ENCODE data around the gene KIF21A. TPM values are rescaled to one million over a fixed set of nuclear protein-coding genes. Genes with fewer than 3 reads are reported as not detected.
A peak's percentile ranks its signal among the peaks of the same experiment; 100 is the strongest.
"Not testable (repeated sequence)": the region's sequence is repeated elsewhere in the genome, so short reads cannot be mapped to it uniquely, and the experiment has no call there.

The KIF21A gene
- total and polyA plus RNA-seq, 5 donors from 2014 or later = 1.7 to 10.7 (median 2.1) TPM

GRCh38 chr12:39319180-39319579 is 123.7 kb downstream of the KIF21A start:
- no peak for ATAC-seq (ENCODE audit: low read depth in 2 of 2)
- no peak overlapping the region for H3K27ac ChIP-seq (ENCODE audit: insufficient read depth, low read length, poor library complexity, severe bottlenecking)
- DNase-seq = no peak
- H3K4me1 Mint-ChIP-seq = peaks cover 0 to 11% (median 4%) of the 10 kb centered on the region in 4 donors
- H3K9me3 ChIP-seq (ENCODE audit: control insufficient read depth in 2 of 2, low read length in 2 of 2) = no peaks in the 10 kb centered on the region
- no peak overlapping the region for H3K27ac Mint-ChIP-seq
- no peaks in the 10 kb centered on the region for H3K27me3 ChIP-seq (ENCODE audit: control insufficient read depth, insufficient read depth, low read length)
- H3K4me3 ChIP-seq (ENCODE audit: low read depth, low read length) = no peak overlapping the region
- no peaks in the 10 kb centered on the region for H3K36me3 ChIP-seq (ENCODE audit: control insufficient read depth, insufficient read depth, low read length)
- no peaks in the 10 kb centered on the region for H3K27me3 Mint-ChIP-seq
- no peaks in the 10 kb centered on the region for H3K9me3 Mint-ChIP-seq
- no peaks in the 10 kb centered on the region for H3K4me1 ChIP-seq (ENCODE audit: control insufficient read depth, insufficient read depth, low read length, poor library complexity, severe bottlenecking)
- H3K36me3 Mint-ChIP-seq = peaks cover 9% of the 10 kb centered on the region
- no peak overlapping the region for H3K4me3 Mint-ChIP-seq

- no peaks in the 10 kb centered on the region for H3K9me3 Mint-ChIP-seq
- H3K4me3 Mint-ChIP-seq = no peak overlapping the region
- Histone ChIP-seq H3K36me3 (ENCODE audit: control insufficient read depth, insufficient read depth, low read length) (no peaks in the 10 kb centered on the region), H3K9me3 (ENCODE audit: control insufficient read depth in 2 of 2, low read length in 2 of 2) (no peaks in the 10 kb centered on the region), H3K27me3 (ENCODE audit: control insufficient read depth, insufficient read depth, low read length) (no peaks in the 10 kb centered on the region), H3K4me1 (ENCODE audit: control insufficient read depth, insufficient read depth, low read length, poor library complexity, severe bottlenecking) (no peaks in the 10 kb centered on the region), H3K27ac (ENCODE audit: insufficient read depth, low read length, poor library complexity, severe bottlenecking) (no peak overlapping the region), H3K4me3 (ENCODE audit: low read depth, low read length) (no peak overlapping the region)
- ATAC-seq (ENCODE audit: low read depth in 2 of 2) (no peak), DNase-seq (no peak)
- no peak overlapping the region for H3K27ac Mint-ChIP-seq
- H3K27me3 Mint-ChIP-seq = no peaks in the 10 kb centered on the region
- H3K36me3 Mint-ChIP-seq = peaks cover 13% of the 10 kb centered on the region
- H3K4me1 Mint-ChIP-seq = peaks cover 2 to 11% (median 4%) of the 10 kb centered on the region in 4 donors
These were observed 128.4 kb downstream of the KIF21A start for GRCh38 chr12:39314547-39314946.

- Mint-ChIP-seq H3K36me3 (peaks cover 23% of the 10 kb centered on the region), H3K27ac (no peak overlapping the region), H3K4me1 (peaks cover 0 to 3% (median 0%) of the 10 kb centered on the region in 4 donors), H3K9me3 (no peaks in the 10 kb centered on the region), H3K4me3 (no peak overlapping the region), H3K27me3 (no peaks in the 10 kb centered on the region)
- no peaks in the 10 kb centered on the region for H3K27me3 ChIP-seq (ENCODE audit: control insufficient read depth, insufficient read depth, low read length)
- no peak overlapping the region for H3K4me3 ChIP-seq (ENCODE audit: low read depth, low read length)
- DNase-seq (no peak), ATAC-seq (ENCODE audit: low read depth in 2 of 2) (no peak)
- no peaks in the 10 kb centered on the region for H3K9me3 ChIP-seq (ENCODE audit: control insufficient read depth in 2 of 2, low read length in 2 of 2)
- H3K27ac ChIP-seq (ENCODE audit: insufficient read depth, low read length, poor library complexity, severe bottlenecking) = no peak overlapping the region
- peaks cover 11% of the 10 kb centered on the region for H3K36me3 ChIP-seq (ENCODE audit: control insufficient read depth, insufficient read depth, low read length)
- H3K4me1 ChIP-seq (ENCODE audit: control insufficient read depth, insufficient read depth, low read length, poor library complexity, severe bottlenecking) = no peaks in the 10 kb centered on the region
These were observed 133.4 kb downstream of the KIF21A start for GRCh38 chr12:39309516-39309915.

- no peak for ATAC-seq (ENCODE audit: low read depth in 2 of 2)
- no peak overlapping the region for H3K4me3 Mint-ChIP-seq
- H3K9me3 ChIP-seq (ENCODE audit: control insufficient read depth in 2 of 2, low read length in 2 of 2) = no peaks in the 10 kb centered on the region
- no peaks in the 10 kb centered on the region for H3K27me3 Mint-ChIP-seq
- no peak overlapping the region for H3K27ac Mint-ChIP-seq
- H3K36me3 Mint-ChIP-seq = peaks cover 39% of the 10 kb centered on the region
- H3K36me3 ChIP-seq (ENCODE audit: control insufficient read depth, insufficient read depth, low read length) = peaks cover 7% of the 10 kb centered on the region
- H3K27ac ChIP-seq (ENCODE audit: insufficient read depth, low read length, poor library complexity, severe bottlenecking) = no peak overlapping the region
- no peak overlapping the region for H3K4me3 ChIP-seq (ENCODE audit: low read depth, low read length)
- H3K9me3 Mint-ChIP-seq = peaks cover 0 to 3% (median 0%) of the 10 kb centered on the region in 7 donors
- H3K4me1 ChIP-seq (ENCODE audit: control insufficient read depth, insufficient read depth, low read length, poor library complexity, severe bottlenecking) = no peaks in the 10 kb centered on the region
- DNase-seq = no peak
- peaks cover 0 to 5% (median 4%) of the 10 kb centered on the region in 4 donors for H3K4me1 Mint-ChIP-seq
- H3K27me3 ChIP-seq (ENCODE audit: control insufficient read depth, insufficient read depth, low read length) = no peaks in the 10 kb centered on the region
These were observed 141.5 kb downstream of the KIF21A start for GRCh38 chr12:39301422-39301821.

GRCh38 chr12:39300799-39301198 is 142.1 kb downstream of the KIF21A start:
- H3K36me3 ChIP-seq (ENCODE audit: control insufficient read depth, insufficient read depth, low read length) = peaks cover 7% of the 10 kb centered on the region
- no peak for DNase-seq
- H3K9me3 ChIP-seq (ENCODE audit: control insufficient read depth in 2 of 2, low read length in 2 of 2) = no peaks in the 10 kb centered on the region
- H3K4me1 ChIP-seq (ENCODE audit: control insufficient read depth, insufficient read depth, low read length, poor library complexity, severe bottlenecking) = no peaks in the 10 kb centered on the region
- no peak overlapping the region for H3K27ac ChIP-seq (ENCODE audit: insufficient read depth, low read length, poor library complexity, severe bottlenecking)
- Mint-ChIP-seq H3K4me3 (no peak overlapping the region), H3K9me3 (peaks cover 0 to 3% (median 0%) of the 10 kb centered on the region in 7 donors), H3K27me3 (no peaks in the 10 kb centered on the region), H3K36me3 (peaks cover 40% of the 10 kb centered on the region), H3K4me1 (peaks cover 0 to 6% (median 4%) of the 10 kb centered on the region in 4 donors), H3K27ac (no peak overlapping the region)
- no peaks in the 10 kb centered on the region for H3K27me3 ChIP-seq (ENCODE audit: control insufficient read depth, insufficient read depth, low read length)
- no peak overlapping the region for H3K4me3 ChIP-seq (ENCODE audit: low read depth, low read length)
- ATAC-seq (ENCODE audit: low read depth in 2 of 2) = no peak

- no peak overlapping the region for H3K27ac Mint-ChIP-seq
- ATAC-seq (ENCODE audit: low read depth in 2 of 2) = no peak
These were observed 145.0 kb downstream of the KIF21A start for GRCh38 chr12:39297891-39298290.

GRCh38 chr12:39296496-39296895 is 146.4 kb downstream of the KIF21A start:
- H3K4me3 ChIP-seq (ENCODE audit: low read depth, low read length) = no peak overlapping the region
- ATAC-seq (ENCODE audit: low read depth in 2 of 2) (no peak), DNase-seq (no peak)
- no peaks in the 10 kb centered on the region for H3K27me3 ChIP-seq (ENCODE audit: control insufficient read depth, insufficient read depth, low read length)
- peaks cover 4% of the 10 kb centered on the region for H3K27me3 Mint-ChIP-seq
- H3K27ac Mint-ChIP-seq = peak overlapping the region in 1 of 3 donors; percentile 40
- no peak overlapping the region for H3K4me3 Mint-ChIP-seq
- H3K9me3 Mint-ChIP-seq = peaks cover 0 to 3% (median 0%) of the 10 kb centered on the region in 7 donors
- H3K4me1 ChIP-seq (ENCODE audit: control insufficient read depth, insufficient read depth, low read length, poor library complexity, severe bottlenecking) = no peaks in the 10 kb centered on the region
- H3K27ac ChIP-seq (ENCODE audit: insufficient read depth, low read length, poor library complexity, severe bottlenecking) = no peak overlapping the region
- H3K9me3 ChIP-seq (ENCODE audit: control insufficient read depth in 2 of 2, low read length in 2 of 2) = no peaks in the 10 kb centered on the region
- peaks cover 0 to 6% (median 2%) of the 10 kb centered on the region in 4 donors for H3K4me1 Mint-ChIP-seq
- H3K36me3 Mint-ChIP-seq = peaks cover 24% of the 10 kb centered on the region
- H3K36me3 ChIP-seq (ENCODE audit: control insufficient read depth, insufficient read depth, low read length) = no peaks in the 10 kb centered on the region

More at GRCh38 chr12:39297891-39298290, 145.0 kb downstream of the KIF21A start:
- Histone ChIP-seq H3K4me3 (ENCODE audit: low read depth, low read length) (no peak overlapping the region), H3K27me3 (ENCODE audit: control insufficient read depth, insufficient read depth, low read length) (no peaks in the 10 kb centered on the region), H3K9me3 (ENCODE audit: control insufficient read depth in 2 of 2, low read length in 2 of 2) (no peaks in the 10 kb centered on the region), H3K27ac (ENCODE audit: insufficient read depth, low read length, poor library complexity, severe bottlenecking) (no peak overlapping the region), H3K4me1 (ENCODE audit: control insufficient read depth, insufficient read depth, low read length, poor library complexity, severe bottlenecking) (no peaks in the 10 kb centered on the region), H3K36me3 (ENCODE audit: control insufficient read depth, insufficient read depth, low read length) (peaks cover 1% of the 10 kb centered on the region)
- DNase-seq = no peak
- H3K4me1 Mint-ChIP-seq = peaks cover 0 to 6% (median 2%) of the 10 kb centered on the region in 4 donors
- H3K4me3 Mint-ChIP-seq = no peak overlapping the region
- peaks cover 30% of the 10 kb centered on the region for H3K36me3 Mint-ChIP-seq
- peaks cover 0 to 3% (median 0%) of the 10 kb centered on the region in 7 donors for H3K9me3 Mint-ChIP-seq
- no peaks in the 10 kb centered on the region for H3K27me3 Mint-ChIP-seq

- H3K36me3 ChIP-seq (ENCODE audit: control insufficient read depth, insufficient read depth, low read length); H3K27ac ChIP-seq (ENCODE audit: insufficient read depth, low read length, poor library complexity, severe bottlenecking); H3K27me3 Mint-ChIP-seq; H3K27ac Mint-ChIP-seq; H3K9me3 ChIP-seq (ENCODE audit: control insufficient read depth in 2 of 2, low read length in 2 of 2); ATAC-seq (ENCODE audit: low read depth in 2 of 2); H3K4me1 ChIP-seq (ENCODE audit: control insufficient read depth, insufficient read depth, low read length, poor library complexity, severe bottlenecking); DNase-seq; H3K4me3 ChIP-seq (ENCODE audit: low read depth, low read length); H3K4me3 Mint-ChIP-seq; H3K27me3 ChIP-seq (ENCODE audit: control insufficient read depth, insufficient read depth, low read length); H3K9me3 Mint-ChIP-seq; H3K4me1 Mint-ChIP-seq: not testable (repeated sequence)
- H3K36me3 Mint-ChIP-seq = peaks cover 24% of the 10 kb centered on the region
These were observed 147.3 kb downstream of the KIF21A start for GRCh38 chr12:39295593-39295992.
